Measurements from ENCODE around the gene MSI2.

MSI2 gene

GRCh38 chr17:57370619-57371018, 114.3 kb downstream of the MSI2 start:
- Histone ChIP-seq H3K9ac (ENCODE audit: insufficient read length, low read depth) (no peak overlapping the region), H3K4me1 (ENCODE audit: insufficient read depth, insufficient read length) (no peaks in the 10 kb centered on the region), H3K36me3 (ENCODE audit: insufficient read depth, insufficient read length, low read length) (no peaks in the 10 kb centered on the region), H3K4me3 (ENCODE audit: insufficient read length, low read depth) (no peak overlapping the region), H3K27me3 (ENCODE audit: insufficient read depth, insufficient read length) (no peaks in the 10 kb centered on the region), H3K9me3 (ENCODE audit: insufficient read depth, low read length) (peaks cover 16% of the 10 kb centered on the region)
- TF ChIP-seq ZNF274 (IDR thresholded peaks at IDR 0.05; ENCODE audit: low read depth, low read length) (no peak), SUZ12 (IDR thresholded peaks at IDR 0.05; ENCODE audit: extremely low read depth, insufficient read depth, insufficient read length) (no peak), YY1 (IDR thresholded peaks at IDR 0.05; ENCODE audit: insufficient read depth, insufficient read length) (no peak)
- no peak for DNase-seq (ENCODE audit: low read depth, low spot score)

- TF ChIP-seq SUZ12 (IDR thresholded peaks at IDR 0.05; ENCODE audit: extremely low read depth, insufficient read depth, insufficient read length) = no peak
- no peak for TF ChIP-seq YY1 (IDR thresholded peaks at IDR 0.05; ENCODE audit: insufficient read depth, insufficient read length)
- TF ChIP-seq ZNF274 (IDR thresholded peaks at IDR 0.05; ENCODE audit: low read depth, low read length) = no peak
- peaks cover 16% of the 10 kb centered on the region for H3K9me3 ChIP-seq (ENCODE audit: insufficient read depth, low read length)
- no peaks in the 10 kb centered on the region for H3K36me3 ChIP-seq (ENCODE audit: insufficient read depth, insufficient read length, low read length)
Measured at GRCh38 chr17:57372156-57372555, 115.8 kb downstream of the MSI2 start.

GRCh38 chr17:57373048-57373447, 116.7 kb downstream of the MSI2 start:
- Histone ChIP-seq H3K27me3 (ENCODE audit: insufficient read depth, insufficient read length) (no peaks in the 10 kb centered on the region), H3K9ac (ENCODE audit: insufficient read length, low read depth) (no peak overlapping the region), H3K9me3 (ENCODE audit: insufficient read depth, low read length) (peaks cover 16% of the 10 kb centered on the region), H3K4me3 (ENCODE audit: insufficient read length, low read depth) (no peak overlapping the region), H3K4me1 (ENCODE audit: insufficient read depth, insufficient read length) (no peaks in the 10 kb centered on the region), H3K36me3 (ENCODE audit: insufficient read depth, insufficient read length, low read length) (no peaks in the 10 kb centered on the region)
- DNase-seq (ENCODE audit: low read depth, low spot score) = no peak
- no peak for TF ChIP-seq YY1 (IDR thresholded peaks at IDR 0.05; ENCODE audit: insufficient read depth, insufficient read length)

More at GRCh38 chr17:57372156-57372555, 115.8 kb downstream of the MSI2 start:
- Histone ChIP-seq H3K9ac (ENCODE audit: insufficient read length, low read depth) (no peak overlapping the region), H3K27me3 (ENCODE audit: insufficient read depth, insufficient read length) (no peaks in the 10 kb centered on the region), H3K4me3 (ENCODE audit: insufficient read length, low read depth) (no peak overlapping the region), H3K4me1 (ENCODE audit: insufficient read depth, insufficient read length) (no peaks in the 10 kb centered on the region)
- DNase-seq (ENCODE audit: low read depth, low spot score) = no peak

GRCh38 chr17:57373756-57374155, 117.4 kb downstream of the MSI2 start:
- Histone ChIP-seq H3K9ac (ENCODE audit: insufficient read length, low read depth) (no peak overlapping the region), H3K4me3 (ENCODE audit: insufficient read length, low read depth) (no peak overlapping the region), H3K4me1 (ENCODE audit: insufficient read depth, insufficient read length) (peaks cover 3% of the 10 kb centered on the region), H3K27me3 (ENCODE audit: insufficient read depth, insufficient read length) (no peaks in the 10 kb centered on the region), H3K36me3 (ENCODE audit: insufficient read depth, insufficient read length, low read length) (no peaks in the 10 kb centered on the region), H3K9me3 (ENCODE audit: insufficient read depth, low read length) (peaks cover 16% of the 10 kb centered on the region)
- no peak for DNase-seq (ENCODE audit: low read depth, low spot score)
- TF ChIP-seq SUZ12 (IDR thresholded peaks at IDR 0.05; ENCODE audit: extremely low read depth, insufficient read depth, insufficient read length) = no peak
- no peak for TF ChIP-seq ZNF274 (IDR thresholded peaks at IDR 0.05; ENCODE audit: low read depth, low read length)
- no peak for TF ChIP-seq YY1 (IDR thresholded peaks at IDR 0.05; ENCODE audit: insufficient read depth, insufficient read length)

- H3K36me3 ChIP-seq (ENCODE audit: insufficient read depth, insufficient read length, low read length) = no peaks in the 10 kb centered on the region
- DNase-seq (ENCODE audit: low read depth, low spot score) = no peak
Measured at GRCh38 chr17:57375040-57375769, 118.9 kb downstream of the MSI2 start.

GRCh38 chr17:57375770-57376225, 119.5 kb downstream of the MSI2 start:
- Histone ChIP-seq H3K9me3 (ENCODE audit: insufficient read depth, low read length) (peaks cover 16% of the 10 kb centered on the region), H3K4me1 (ENCODE audit: insufficient read depth, insufficient read length) (peaks cover 4% of the 10 kb centered on the region), H3K27me3 (ENCODE audit: insufficient read depth, insufficient read length) (no peaks in the 10 kb centered on the region), H3K9ac (ENCODE audit: insufficient read length, low read depth) (no peak overlapping the region), H3K4me3 (ENCODE audit: insufficient read length, low read depth) (no peak overlapping the region), H3K36me3 (ENCODE audit: insufficient read depth, insufficient read length, low read length) (peaks cover 3% of the 10 kb centered on the region)
- no peak for DNase-seq (ENCODE audit: low read depth, low spot score)
- TF ChIP-seq ZNF274 (IDR thresholded peaks at IDR 0.05; ENCODE audit: low read depth, low read length) = no peak
- TF ChIP-seq SUZ12 (IDR thresholded peaks at IDR 0.05; ENCODE audit: extremely low read depth, insufficient read depth, insufficient read length) = no peak
- TF ChIP-seq YY1 (IDR thresholded peaks at IDR 0.05; ENCODE audit: insufficient read depth, insufficient read length) = no peak

More at GRCh38 chr17:57375040-57375769, 118.9 kb downstream of the MSI2 start:
- no peak overlapping the region for H3K9ac ChIP-seq (ENCODE audit: insufficient read length, low read depth)
- no peak overlapping the region for H3K4me3 ChIP-seq (ENCODE audit: insufficient read length, low read depth)
- peaks cover 16% of the 10 kb centered on the region for H3K9me3 ChIP-seq (ENCODE audit: insufficient read depth, low read length)
- H3K4me1 ChIP-seq (ENCODE audit: insufficient read depth, insufficient read length) = peaks cover 4% of the 10 kb centered on the region
- TF ChIP-seq ZNF274 (IDR thresholded peaks at IDR 0.05; ENCODE audit: low read depth, low read length) = no peak
- no peak for TF ChIP-seq YY1 (IDR thresholded peaks at IDR 0.05; ENCODE audit: insufficient read depth, insufficient read length)
- TF ChIP-seq SUZ12 (IDR thresholded peaks at IDR 0.05; ENCODE audit: extremely low read depth, insufficient read depth, insufficient read length) = no peak
- H3K27me3 ChIP-seq (ENCODE audit: insufficient read depth, insufficient read length) = no peaks in the 10 kb centered on the region

GRCh38 chr17:57377094-57377493, 120.8 kb downstream of the MSI2 start:
- peaks cover 3% of the 10 kb centered on the region for H3K36me3 ChIP-seq (ENCODE audit: insufficient read depth, insufficient read length, low read length)
- no peaks in the 10 kb centered on the region for H3K27me3 ChIP-seq (ENCODE audit: insufficient read depth, insufficient read length)
- peaks cover 16% of the 10 kb centered on the region for H3K9me3 ChIP-seq (ENCODE audit: insufficient read depth, low read length)
- no peak overlapping the region for H3K9ac ChIP-seq (ENCODE audit: insufficient read length, low read depth)
- peaks cover 4% of the 10 kb centered on the region for H3K4me1 ChIP-seq (ENCODE audit: insufficient read depth, insufficient read length)
- no peak overlapping the region for H3K4me3 ChIP-seq (ENCODE audit: insufficient read length, low read depth)
- no peak for DNase-seq (ENCODE audit: low read depth, low spot score)
- TF ChIP-seq SUZ12 (IDR thresholded peaks at IDR 0.05; ENCODE audit: extremely low read depth, insufficient read depth, insufficient read length) = no peak
- TF ChIP-seq ZNF274 (IDR thresholded peaks at IDR 0.05; ENCODE audit: low read depth, low read length) = no peak
- no peak for TF ChIP-seq YY1 (IDR thresholded peaks at IDR 0.05; ENCODE audit: insufficient read depth, insufficient read length)
